ENCODE data around the gene ALKBH7. TPM values are rescaled to one million over a fixed set of nuclear protein-coding genes. Genes with fewer than 3 reads are reported as not detected.

Gene ALKBH7
- total and polyA plus RNA-seq, 2 experiments from 2014 or later, result 48.5 to 79.8 TPM

DNA sequence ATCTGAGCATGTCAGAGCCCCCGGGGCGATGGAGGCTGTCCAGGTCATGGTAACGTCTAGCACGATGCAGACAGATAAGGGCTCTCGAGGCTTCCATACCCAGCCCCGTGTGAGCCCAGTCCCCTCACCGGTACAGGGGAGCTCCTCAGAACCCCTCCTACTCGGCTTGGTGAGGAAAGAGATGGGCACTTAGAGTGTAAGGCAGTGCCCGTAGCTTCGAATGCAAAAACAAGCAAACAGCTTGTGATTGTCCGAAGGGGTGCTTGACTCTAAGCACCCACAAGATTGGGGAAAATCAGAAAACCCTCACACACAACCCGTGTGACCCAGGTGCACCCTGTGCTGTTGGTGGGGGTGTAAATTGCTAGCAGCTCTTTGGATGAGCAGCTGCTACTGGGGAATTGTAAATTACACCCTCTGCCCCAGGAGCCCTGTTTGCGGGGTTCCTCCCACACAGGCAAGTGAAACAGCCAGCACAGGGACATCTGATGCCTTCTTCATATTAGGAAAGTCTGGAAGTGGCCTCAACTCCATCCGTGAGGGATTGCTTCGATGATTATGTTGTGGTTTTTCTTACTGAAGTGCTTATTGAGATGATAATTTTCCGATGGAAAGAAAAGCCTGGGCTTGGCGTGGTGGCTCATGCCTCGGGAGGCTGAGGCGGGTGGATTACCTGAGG is 4.1 kb downstream of the ALKBH7 start:
- Histone ChIP-seq H3K9ac (no peak overlapping the region), H3K4me2 (ENCODE audit: unreplicated experiment) (no peak overlapping the region), H3F3A (ENCODE audit: insufficient read depth) (peaks cover 23% of the 10 kb centered on the region; the same call in 1 of the 2 replicates), H3K27ac (no peak overlapping the region), H3K27me3 (replicated peaks; ENCODE audit: insufficient read depth) (no peaks in the 10 kb centered on the region), H3K9me3 (ENCODE audit: low read depth) (no peaks in the 10 kb centered on the region), H3K4me1 (ENCODE audit: insufficient read depth) (peaks cover 10% of the 10 kb centered on the region), H3K36me3 (ENCODE audit: low read depth) (peaks cover 16% of the 10 kb centered on the region; the same call in 1 of the 2 replicates), H3K9me2 (ENCODE audit: insufficient read depth) (no peaks in the 10 kb centered on the region), H2AFZ (no peak overlapping the region), H4K20me1 (ENCODE audit: insufficient read depth) (no peaks in the 10 kb centered on the region), H3K4me3 (no peak overlapping the region), H3K79me2 (ENCODE audit: insufficient read depth) (no peaks in the 10 kb centered on the region)
- in situ Hi-C loops (cut with MboI), result no loop called here
- peak; percentile 37 for DNase-seq
- TF ChIP-seq EZH2phosphoT487 (IDR thresholded peaks at IDR 0.05; ENCODE audit: insufficient read depth, low read depth) (no peak), EZH2 (IDR thresholded peaks at IDR 0.05; ENCODE audit: insufficient read depth, poor library complexity, severe bottlenecking) (no peak)
- WGBS, 2 experiments (ENCODE audit: low coverage in 1 of 2, low lambda C conversion rate in 2 of 2, missing lambda C conversion rate in 2 of 2), result 56 to 58% methylated on average over 18 to 19 of the region's 19 CpGs

DNA sequence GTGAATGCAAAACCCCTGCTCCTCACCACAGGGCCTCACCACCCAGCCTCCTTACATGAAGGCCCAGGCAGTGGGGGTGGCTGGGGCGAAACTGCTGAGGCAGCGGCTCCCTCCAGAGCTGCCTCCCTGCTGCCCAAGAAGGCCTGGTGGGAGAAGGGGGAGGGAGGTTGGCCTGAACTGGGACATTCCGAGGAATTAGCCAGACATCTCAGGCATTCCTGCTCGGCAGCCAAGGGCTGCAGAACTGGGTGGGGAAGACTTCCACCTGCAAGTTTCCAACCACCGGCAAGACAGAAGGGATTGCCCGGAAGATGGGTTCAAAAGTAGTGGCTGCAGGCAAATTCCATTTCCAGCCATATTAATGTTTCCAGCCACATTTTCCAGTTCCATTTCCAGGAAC is 5.4 kb downstream of the ALKBH7 start:
- Histone ChIP-seq H2AFZ (no peak overlapping the region), H3K4me3 (no peak overlapping the region), H3F3A (ENCODE audit: insufficient read depth) (peaks cover 23% of the 10 kb centered on the region; the same call in 1 of the 2 replicates), H3K9ac (no peak overlapping the region), H3K27ac (no peak overlapping the region), H3K4me2 (ENCODE audit: unreplicated experiment) (no peak overlapping the region), H3K36me3 (ENCODE audit: low read depth) (peaks cover 16% of the 10 kb centered on the region; the same call in 1 of the 2 replicates), H3K9me2 (ENCODE audit: insufficient read depth) (no peaks in the 10 kb centered on the region), H3K9me3 (ENCODE audit: low read depth) (no peaks in the 10 kb centered on the region), H4K20me1 (ENCODE audit: insufficient read depth) (no peaks in the 10 kb centered on the region), H3K79me2 (ENCODE audit: insufficient read depth) (no peaks in the 10 kb centered on the region), H3K4me1 (ENCODE audit: insufficient read depth) (peaks cover 10% of the 10 kb centered on the region), H3K27me3 (replicated peaks; ENCODE audit: insufficient read depth) (no peaks in the 10 kb centered on the region)
- WGBS, 2 experiments (ENCODE audit: low coverage in 1 of 2, low lambda C conversion rate in 2 of 2, missing lambda C conversion rate in 2 of 2), result 23 to 29% methylated on average over 6 of the region's 6 CpGs
- in situ Hi-C loops (cut with MboI), result no loop called here
- DNase-seq, result peak; percentile 47
- TF ChIP-seq EZH2 (IDR thresholded peaks at IDR 0.05; ENCODE audit: insufficient read depth, poor library complexity, severe bottlenecking) (no peak), EZH2phosphoT487 (IDR thresholded peaks at IDR 0.05; ENCODE audit: insufficient read depth, low read depth) (no peak)

DNA sequence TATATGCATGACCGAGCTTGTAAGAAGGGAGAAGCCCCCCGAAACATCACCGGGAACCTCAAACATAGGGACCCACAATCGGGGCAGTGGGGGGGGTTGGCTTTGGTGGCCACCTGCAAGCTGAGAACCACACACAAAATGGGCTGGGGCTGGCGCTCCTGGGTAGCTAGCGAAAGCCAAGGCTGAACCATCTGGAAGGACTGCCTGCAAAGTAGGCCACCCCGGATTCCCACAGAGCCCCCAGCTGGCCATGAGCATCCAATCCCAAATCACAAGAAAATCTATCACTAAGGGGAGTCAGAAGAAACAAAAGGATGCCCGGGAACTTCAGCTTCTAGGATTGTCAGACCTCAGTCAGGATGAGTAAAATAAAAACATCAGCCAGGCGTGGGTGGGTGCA is 5.9 kb downstream of the ALKBH7 start:
- in situ Hi-C loops (cut with MboI), result no loop called here

DNA sequence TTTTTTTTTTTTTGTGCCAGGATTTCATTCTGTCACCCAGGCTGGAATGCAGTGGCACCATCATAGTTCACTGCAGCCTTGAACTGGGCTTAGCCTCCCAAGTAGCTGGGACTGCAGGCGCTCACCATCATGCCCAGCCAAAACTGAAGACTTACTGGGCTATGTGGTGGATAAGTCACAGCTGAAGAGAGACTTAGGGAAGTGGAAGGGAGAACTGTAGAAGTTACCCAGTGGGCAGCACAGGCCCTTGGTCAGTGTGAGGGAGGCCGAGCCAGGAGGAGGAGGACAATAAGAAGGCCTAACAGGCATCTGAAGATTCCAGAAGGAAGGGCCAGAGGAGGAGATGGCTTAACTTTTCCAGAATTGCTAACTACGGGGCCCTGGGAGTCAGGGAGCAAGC is 7.2 kb downstream of the ALKBH7 start:
- DNase-seq, result no peak
- no peaks in the 10 kb centered on the region for H3K9me3 ChIP-seq (ENCODE audit: low read depth)
- in situ Hi-C loops (cut with MboI), result no loop called here
- TF ChIP-seq EZH2 (IDR thresholded peaks at IDR 0.05; ENCODE audit: insufficient read depth, poor library complexity, severe bottlenecking) (no peak), EZH2phosphoT487 (IDR thresholded peaks at IDR 0.05; ENCODE audit: insufficient read depth, low read depth) (no peak)
- WGBS, 2 experiments (ENCODE audit: low coverage in 1 of 2, low lambda C conversion rate in 2 of 2, missing lambda C conversion rate in 2 of 2), result 98 to 100% methylated on average over 3 of the region's 3 CpGs
- peaks cover 5% of the 10 kb centered on the region; the same call in 1 of the 2 replicates for H3K4me1 ChIP-seq (ENCODE audit: insufficient read depth)
- H3K36me3 ChIP-seq (ENCODE audit: low read depth), result peaks cover 16% of the 10 kb centered on the region; the same call in 1 of the 2 replicates
- no peaks in the 10 kb centered on the region for H4K20me1 ChIP-seq (ENCODE audit: insufficient read depth)
- H3F3A ChIP-seq (ENCODE audit: insufficient read depth), result peaks cover 23% of the 10 kb centered on the region; the same call in 1 of the 2 replicates
- H3K9ac ChIP-seq, result no peak overlapping the region
- no peaks in the 10 kb centered on the region for H3K27me3 ChIP-seq (replicated peaks; ENCODE audit: insufficient read depth)
- H3K4me2 ChIP-seq (ENCODE audit: unreplicated experiment), result no peak overlapping the region
- H3K9me2 ChIP-seq (ENCODE audit: insufficient read depth), result no peaks in the 10 kb centered on the region
- H3K79me2 ChIP-seq (ENCODE audit: insufficient read depth), result no peaks in the 10 kb centered on the region
- no peak overlapping the region for H2AFZ ChIP-seq
- H3K27ac ChIP-seq, result no peak overlapping the region
- H3K4me3 ChIP-seq, result no peak overlapping the region

More for the DNA sequence above, 5.9 kb downstream of the ALKBH7 start:
- no peak overlapping the region for H3K4me3 ChIP-seq
- H3K4me1 ChIP-seq (ENCODE audit: insufficient read depth), result peaks cover 10% of the 10 kb centered on the region
- no peaks in the 10 kb centered on the region for H3K9me3 ChIP-seq (ENCODE audit: low read depth)
- WGBS, 2 experiments (ENCODE audit: low coverage in 1 of 2, low lambda C conversion rate in 2 of 2, missing lambda C conversion rate in 2 of 2), result 85 to 86% methylated on average over 9 of the region's 9 CpGs
- H3F3A ChIP-seq (ENCODE audit: insufficient read depth), result peaks cover 23% of the 10 kb centered on the region; the same call in 1 of the 2 replicates
- no peaks in the 10 kb centered on the region for H3K9me2 ChIP-seq (ENCODE audit: insufficient read depth)
- H3K27ac ChIP-seq, result no peak overlapping the region; the same call in 1 of the 2 replicates
- H3K79me2 ChIP-seq (ENCODE audit: insufficient read depth), result no peaks in the 10 kb centered on the region
- no peak overlapping the region for H2AFZ ChIP-seq
- H3K9ac ChIP-seq, result no peak overlapping the region
- no peaks in the 10 kb centered on the region for H4K20me1 ChIP-seq (ENCODE audit: insufficient read depth)
- H3K4me2 ChIP-seq (ENCODE audit: unreplicated experiment), result no peak overlapping the region
- DNase-seq, result no peak
- no peaks in the 10 kb centered on the region for H3K27me3 ChIP-seq (replicated peaks; ENCODE audit: insufficient read depth)
- peaks cover 16% of the 10 kb centered on the region; the same call in 1 of the 2 replicates for H3K36me3 ChIP-seq (ENCODE audit: low read depth)
- TF ChIP-seq EZH2 (IDR thresholded peaks at IDR 0.05; ENCODE audit: insufficient read depth, poor library complexity, severe bottlenecking) (no peak), EZH2phosphoT487 (IDR thresholded peaks at IDR 0.05; ENCODE audit: insufficient read depth, low read depth) (no peak)
